GM18511 (cell line): ENCODE measurements around the gene SPRYD3.
"Not testable (repeated sequence)": the region's sequence is repeated elsewhere in the genome, so short reads cannot be mapped to it uniquely, and the experiment has no call there.

Source experiments
- ATAC-seq: cut with Tn5 transposase; IDR thresholded peaks from one replicate; pipeline ENCODE4 v1.9.1; 2021; ENCODE audit warnings: mild to moderate bottlenecking, moderate library complexity; ENCODE audit not compliant: unreplicated experiment

Gene SPRYD3

DNA sequence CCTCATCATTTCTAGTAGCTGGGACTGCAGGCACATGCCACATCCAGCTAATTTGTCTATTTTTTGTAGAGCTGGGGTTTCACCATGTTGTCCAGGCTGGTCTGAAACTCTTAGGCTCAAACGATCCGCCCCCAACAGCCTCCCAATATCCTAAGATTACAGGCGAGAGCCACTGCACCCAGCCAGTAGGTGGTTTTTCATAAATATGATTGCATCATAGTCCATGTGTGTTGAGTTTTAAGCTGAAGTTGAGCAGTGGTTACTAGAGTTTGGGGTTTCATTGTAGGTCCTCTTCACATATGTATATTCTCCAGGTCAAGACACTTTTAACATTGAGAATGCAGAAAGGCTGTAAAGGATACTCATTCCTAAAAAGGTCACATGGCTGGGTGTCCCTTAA lies 42.4 kb downstream of the SPRYD3 start:
- no peak for ATAC-seq

DNA sequence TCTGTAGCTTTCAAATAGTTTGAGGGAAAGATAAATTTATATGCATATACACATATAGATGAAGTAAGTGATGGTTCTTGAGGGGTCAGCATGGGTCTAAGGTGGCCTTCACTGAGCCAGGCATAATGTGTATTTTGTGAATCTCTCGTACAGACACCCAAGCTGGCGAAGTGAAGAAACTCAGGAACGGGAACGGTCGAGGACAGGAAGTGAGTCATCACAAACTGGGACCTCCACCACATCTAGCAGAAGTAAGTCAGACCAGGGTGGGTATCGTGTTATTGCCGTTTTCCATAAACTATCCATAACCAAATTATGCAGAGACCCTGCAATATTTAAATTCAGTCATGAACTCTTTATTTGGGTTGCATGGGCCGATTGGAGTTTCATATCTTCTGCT lies 44.7 kb downstream of the SPRYD3 start:
- no peak for ATAC-seq

DNA sequence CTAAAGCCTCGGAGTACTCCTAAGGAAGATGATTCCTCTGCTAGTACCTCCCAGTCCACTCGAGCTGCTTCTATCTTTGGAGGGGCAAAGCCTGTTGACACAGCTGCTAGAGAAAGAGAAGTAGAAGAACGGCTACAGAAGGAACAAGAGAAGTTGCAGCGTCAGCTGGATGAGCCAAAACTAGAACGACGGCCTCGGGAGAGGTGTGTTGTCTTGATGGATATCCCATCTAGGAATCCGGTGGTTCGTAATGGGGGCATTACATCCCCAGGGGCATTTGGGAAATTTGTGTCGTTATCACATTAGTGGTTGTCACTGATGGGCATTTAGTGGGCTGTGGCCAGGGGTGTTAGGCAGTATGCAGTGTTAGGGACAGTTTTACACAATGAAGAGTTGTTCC lies 45.4 kb downstream of the SPRYD3 start:
- ATAC-seq = not testable (repeated sequence)

DNA sequence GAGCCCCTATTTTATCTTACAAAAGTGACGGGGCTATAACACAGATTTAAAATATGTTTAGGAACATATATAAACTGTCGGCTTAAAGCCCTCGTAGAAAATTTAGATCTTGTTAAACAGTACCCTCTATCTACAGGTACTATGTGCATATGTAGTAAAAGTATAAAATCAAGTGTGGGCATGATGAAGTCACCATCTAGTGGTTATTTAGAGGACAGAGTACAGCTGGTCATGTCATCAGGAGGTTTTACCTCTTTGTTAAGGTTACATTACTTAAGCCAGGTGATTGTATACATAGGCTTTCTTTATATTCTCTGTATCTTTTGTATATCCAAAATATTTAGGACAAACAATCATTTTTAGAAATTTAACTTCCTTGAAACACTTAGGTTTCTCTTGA lies 47.6 kb downstream of the SPRYD3 start:
- no peak for ATAC-seq

DNA sequence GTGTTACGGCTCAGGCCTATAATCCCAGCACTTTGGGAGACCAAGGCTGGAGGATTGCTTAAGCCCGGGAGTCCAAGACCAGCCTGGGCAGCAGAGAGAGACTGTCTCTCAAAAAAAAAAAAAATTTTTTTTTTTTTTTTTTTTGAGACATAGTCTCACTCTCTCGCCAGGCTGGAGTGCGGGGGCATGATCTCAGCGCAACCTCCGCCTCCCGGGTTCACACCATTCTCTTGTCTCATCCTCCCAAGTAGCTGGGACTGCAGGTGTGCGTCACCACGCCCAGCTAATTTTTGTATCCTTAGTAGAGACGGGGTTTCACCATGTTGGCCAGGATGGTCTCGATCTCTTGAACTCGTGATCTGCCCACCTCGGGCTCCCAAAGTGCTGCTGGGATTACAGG lies 52.2 kb downstream of the SPRYD3 start:
- ATAC-seq = not testable (repeated sequence)

DNA sequence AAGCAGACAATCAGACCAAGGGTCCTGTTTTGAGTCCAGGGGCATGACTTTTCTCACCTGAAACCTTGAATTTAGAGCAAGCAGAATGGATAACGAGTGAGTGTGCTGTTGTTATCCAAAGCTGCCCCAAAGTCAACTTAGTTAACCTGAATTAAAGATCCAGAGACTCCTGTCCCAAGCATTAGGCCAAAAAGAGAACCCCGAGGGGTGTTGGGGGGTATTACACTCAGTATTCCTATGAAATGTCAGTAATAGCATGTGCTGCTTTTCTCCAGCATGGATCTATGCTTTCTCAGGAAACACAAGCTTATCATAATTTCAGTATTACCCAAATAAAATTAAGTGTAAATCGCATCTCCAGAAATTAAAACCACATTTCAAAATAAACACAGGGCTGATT lies 53.9 kb downstream of the SPRYD3 start:
- ATAC-seq = no peak

DNA sequence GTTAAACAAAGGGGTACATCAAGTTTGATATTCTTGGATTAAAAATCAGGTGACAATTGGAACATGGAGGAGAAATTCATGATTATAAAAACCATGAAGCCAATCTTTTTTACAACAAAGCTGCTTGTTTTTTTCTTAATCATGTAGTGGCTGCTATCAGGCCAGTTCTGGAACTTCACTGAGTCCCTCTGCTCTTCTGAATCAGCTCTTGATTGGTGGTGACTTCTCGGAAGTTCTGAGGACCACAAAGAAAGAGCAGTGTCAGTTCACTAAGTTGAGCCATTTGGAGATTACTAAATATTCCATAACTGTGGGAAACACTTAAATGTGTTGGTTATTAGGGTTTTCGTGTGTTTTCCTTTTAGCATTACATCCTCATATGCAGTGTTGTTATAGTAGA lies 64.5 kb downstream of the SPRYD3 start:
- no peak for ATAC-seq
